GM13976 (cell line): ENCODE results near the gene PITPNM1.

ENCODE experiments used
- DNase-seq: peaks from one replicate; pipeline ENCODE4 v3.0.0; 2012; ENCODE audit warnings: low spot score
- in situ Hi-C: fragments of 300-500 bp; cut with MboI; formaldehyde crosslinking; loops from one replicate; pipeline ENCODE4 v1.12.0; 2022; ENCODE audit warnings: low sequenced_read_pairs, mixed read lengths, inconsistent platforms; ENCODE audit not compliant: unreplicated experiment
- TF ChIP-seq, protein P1 (sequence below): IDR thresholded peaks from 2 replicates; pipeline ENCODE4 v1.5.1; 2012; ENCODE audit warnings: borderline replicate concordance, mild to moderate bottlenecking; ENCODE audit not compliant: insufficient read depth; ENCODE audit errors: extremely low read depth, missing control alignments, control extremely low read depth

Gene PITPNM1

DNA sequence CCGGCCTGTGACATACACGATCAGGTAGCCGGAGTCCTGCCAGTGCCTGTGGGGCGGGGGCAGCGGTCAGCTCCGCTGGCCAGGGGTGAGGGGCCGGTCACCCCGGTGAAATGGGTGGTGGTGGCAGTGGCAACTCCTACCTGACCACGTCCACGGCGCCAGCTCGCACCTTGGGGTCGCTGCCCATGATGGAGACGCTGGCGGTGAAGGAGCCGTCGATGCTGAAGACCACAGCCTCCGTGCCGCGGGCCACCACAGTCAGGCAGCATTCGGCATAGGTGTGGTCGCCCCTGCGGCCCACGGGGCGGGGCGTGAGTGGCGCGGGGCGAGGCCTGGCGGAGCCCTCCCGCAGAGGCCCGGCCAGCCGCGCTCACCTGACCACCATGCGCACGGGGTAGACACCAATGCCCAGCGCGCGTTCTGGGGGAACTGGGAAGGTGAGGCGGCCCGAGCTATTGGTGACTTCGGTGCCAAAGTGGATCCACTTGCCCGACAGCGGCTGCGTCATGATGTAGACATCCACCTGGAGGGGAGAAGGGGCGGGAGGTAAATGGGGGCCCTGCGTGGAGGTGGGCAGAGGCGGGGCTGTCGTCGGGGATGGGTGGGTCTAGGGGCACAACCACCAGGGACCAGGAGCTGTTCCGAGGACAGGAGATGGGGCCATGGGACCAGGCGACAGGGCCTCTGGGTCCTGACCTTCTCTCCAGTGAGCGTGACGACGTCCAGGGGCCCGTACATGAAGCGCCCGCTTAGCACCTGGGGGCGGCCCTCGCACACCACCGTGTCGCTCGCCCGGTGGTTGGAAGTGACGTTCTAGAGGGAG lies 11.4 kb downstream of the PITPNM1 start:
- TF ChIP-seq, protein P1, sequence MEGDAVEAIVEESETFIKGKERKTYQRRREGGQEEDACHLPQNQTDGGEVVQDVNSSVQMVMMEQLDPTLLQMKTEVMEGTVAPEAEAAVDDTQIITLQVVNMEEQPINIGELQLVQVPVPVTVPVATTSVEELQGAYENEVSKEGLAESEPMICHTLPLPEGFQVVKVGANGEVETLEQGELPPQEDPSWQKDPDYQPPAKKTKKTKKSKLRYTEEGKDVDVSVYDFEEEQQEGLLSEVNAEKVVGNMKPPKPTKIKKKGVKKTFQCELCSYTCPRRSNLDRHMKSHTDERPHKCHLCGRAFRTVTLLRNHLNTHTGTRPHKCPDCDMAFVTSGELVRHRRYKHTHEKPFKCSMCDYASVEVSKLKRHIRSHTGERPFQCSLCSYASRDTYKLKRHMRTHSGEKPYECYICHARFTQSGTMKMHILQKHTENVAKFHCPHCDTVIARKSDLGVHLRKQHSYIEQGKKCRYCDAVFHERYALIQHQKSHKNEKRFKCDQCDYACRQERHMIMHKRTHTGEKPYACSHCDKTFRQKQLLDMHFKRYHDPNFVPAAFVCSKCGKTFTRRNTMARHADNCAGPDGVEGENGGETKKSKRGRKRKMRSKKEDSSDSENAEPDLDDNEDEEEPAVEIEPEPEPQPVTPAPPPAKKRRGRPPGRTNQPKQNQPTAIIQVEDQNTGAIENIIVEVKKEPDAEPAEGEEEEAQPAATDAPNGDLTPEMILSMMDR = no peak
- in situ Hi-C loops = no loop called here
- no peak for DNase-seq

DNA sequence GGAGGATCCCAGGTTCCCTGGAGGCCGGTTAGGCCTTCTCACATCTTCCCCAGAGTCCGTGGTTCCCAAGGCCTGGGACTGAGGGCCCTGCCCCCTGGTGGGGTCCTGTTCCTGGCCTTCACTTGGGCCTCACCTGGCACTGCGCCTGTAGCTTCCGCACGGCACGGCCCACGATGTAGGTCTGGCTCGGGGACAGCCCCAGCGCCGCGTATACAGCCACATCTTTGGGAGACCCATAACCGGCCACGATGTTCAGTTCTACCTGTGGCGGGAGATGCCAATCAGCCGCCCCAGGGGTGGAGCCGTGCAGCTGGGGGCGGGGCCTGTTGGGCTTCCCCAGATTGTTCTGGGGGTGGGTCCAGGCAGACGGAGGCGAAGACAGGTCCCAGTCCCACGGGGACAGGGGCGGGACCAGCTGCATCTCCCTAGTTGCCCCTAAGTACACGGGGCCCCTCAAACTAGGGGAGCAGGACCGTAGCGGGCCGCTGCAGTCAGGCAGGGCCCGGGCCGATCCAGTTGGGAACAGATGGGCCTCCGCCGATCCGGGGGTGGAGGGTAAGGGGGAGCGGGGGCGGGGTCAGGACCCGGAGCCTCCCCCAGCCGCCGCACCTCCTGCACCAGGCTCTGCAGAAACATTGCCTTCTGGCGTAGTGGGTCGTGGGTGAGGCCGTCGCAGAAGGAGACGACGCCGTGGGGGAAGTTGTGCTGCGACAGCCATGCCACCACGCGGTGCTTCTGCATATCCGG lies 12.2 kb downstream of the PITPNM1 start:
- in situ Hi-C loops = no loop called here
- TF ChIP-seq, protein P1 = no peak
- DNase-seq = no peak

DNA sequence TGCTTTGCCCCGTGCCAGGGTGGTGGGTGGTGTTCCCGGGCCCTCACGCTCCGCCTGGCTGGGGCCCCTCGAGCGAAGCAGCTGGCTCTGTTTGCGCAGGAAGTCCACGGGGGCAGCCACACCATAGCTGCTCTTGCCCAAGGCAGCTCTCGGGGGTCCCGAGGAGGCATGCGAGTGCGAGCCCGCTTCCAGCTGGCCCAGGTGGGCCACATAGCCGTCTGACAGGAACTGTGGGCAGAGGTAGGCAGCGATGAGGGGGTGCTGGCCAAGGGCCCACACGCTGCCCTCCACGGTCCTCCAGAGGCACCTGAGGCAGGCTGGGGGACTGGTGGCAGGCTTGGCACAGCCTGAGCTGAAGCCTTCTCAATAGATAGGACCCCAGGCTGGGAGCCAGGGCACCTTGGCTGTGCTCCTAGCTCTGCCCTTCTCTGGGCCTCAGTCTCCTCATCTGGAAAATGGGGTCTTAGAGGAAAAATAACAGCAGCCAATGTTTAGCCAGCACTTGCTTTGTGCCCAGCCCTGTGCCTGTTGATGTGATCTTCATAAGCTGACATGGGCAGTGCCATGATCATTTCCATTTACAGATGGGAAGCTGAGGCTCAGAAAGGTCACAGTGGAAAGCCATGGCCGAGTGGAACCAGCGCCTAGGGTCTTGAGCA lies 13.0 kb downstream of the PITPNM1 start:
- TF ChIP-seq, protein P1 = no peak
- in situ Hi-C loops = no loop called here
- DNase-seq = no peak

DNA sequence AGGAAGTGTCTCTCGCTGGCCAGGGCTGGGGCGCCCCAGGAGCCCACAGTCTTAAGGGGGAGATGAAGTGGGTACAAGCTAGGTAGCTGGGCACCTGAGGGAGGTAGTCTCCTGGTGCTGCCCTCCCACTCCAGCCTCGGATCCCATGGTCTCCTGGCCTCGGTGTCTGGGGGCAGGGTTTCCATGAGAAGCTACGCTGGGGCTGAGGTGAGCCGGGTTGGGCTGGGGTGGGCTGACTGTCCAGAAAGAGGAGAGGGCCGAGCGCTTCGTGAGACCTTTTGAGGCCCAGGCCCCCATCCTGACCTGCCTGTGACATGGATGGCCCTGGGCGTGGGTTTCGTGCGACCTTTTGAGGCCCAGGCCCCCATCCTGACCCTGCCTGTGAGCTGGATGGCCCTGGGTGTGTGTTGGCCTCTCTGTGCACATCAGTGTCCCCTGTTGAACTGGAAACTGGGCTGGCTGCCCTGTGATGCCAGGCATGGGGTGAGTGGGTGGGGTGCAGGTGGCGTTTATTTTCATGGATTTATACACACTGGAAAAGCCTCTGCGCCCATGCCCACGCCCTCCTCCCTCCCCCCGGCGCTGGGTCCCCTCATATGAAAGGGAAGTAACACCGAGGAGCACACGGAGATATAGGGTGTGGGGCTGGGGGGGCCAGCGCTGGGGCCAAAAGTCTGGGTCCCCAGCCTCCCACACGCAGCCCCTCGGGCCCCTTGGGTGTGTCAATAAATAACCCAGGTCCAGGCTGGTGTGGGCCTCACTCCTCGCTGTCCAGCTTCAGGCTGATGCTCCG lies 13.7 kb downstream of the PITPNM1 start:
- TF ChIP-seq, protein P1 = no peak
- in situ Hi-C loops = no loop called here
- no peak for DNase-seq

DNA sequence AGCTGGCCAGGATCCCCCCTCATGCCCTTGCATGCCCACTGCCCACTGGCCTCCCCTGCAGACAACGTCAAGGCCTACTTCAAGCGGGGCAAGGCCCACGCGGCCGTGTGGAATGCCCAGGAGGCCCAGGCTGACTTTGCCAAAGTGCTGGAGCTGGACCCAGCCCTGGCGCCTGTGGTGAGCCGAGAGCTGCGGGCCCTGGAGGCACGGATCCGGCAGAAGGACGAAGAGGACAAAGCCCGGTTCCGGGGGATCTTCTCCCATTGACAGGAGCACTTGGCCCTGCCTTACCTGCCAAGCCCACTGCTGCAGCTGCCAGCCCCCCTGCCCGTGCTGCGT lies 14.5 kb downstream of the PITPNM1 start:
- TF ChIP-seq, protein P1 = no peak
- in situ Hi-C loops = no loop called here
- no peak for DNase-seq
